GM12872 (cell line): Measurements from ENCODE around the gene SGSH.

Experiments used
- CTCF ChIP-seq: IDR thresholded peaks from 3 replicates; pipeline ENCODE4 v1.5.1; 2011; ENCODE audit warnings: low read depth, mild to moderate bottlenecking, low read length, moderate library complexity; ENCODE audit not compliant: insufficient read depth

Gene SGSH

GRCh38 chr17:80243526-80244433 lies 23.6 kb upstream of the SGSH start:
- TF ChIP-seq CTCF = no peak

DNA sequence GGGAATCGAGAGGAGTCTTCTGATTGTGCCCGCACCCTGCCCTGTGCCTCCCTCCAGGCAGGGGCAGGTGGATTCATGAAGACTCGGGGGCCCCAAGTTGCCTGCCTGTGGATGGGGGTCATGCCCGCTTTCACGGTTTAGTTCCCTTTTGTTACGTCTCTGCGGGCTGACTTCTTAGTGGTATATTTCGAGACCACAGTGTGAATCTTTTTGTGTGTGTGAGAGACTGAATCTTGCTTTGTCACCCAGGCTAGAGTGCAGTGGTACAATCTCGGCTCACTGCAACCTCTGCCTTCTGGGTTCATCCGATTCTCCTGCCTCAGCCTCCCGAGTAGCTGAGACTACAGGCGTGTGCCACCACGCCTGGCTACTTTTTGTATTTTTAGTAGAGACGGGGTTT lies 22.4 kb upstream of the SGSH start:
- TF ChIP-seq CTCF = no peak

GRCh38 chr17:80237386-80237785 lies 17.3 kb upstream of the SGSH start:
- TF ChIP-seq CTCF = no peak

GRCh38 chr17:80236911-80237310 lies 16.8 kb upstream of the SGSH start:
- TF ChIP-seq CTCF = no peak

- no peak for TF ChIP-seq CTCF
Measured at GRCh38 chr17:80233202-80233601, 13.1 kb upstream of the SGSH start.

DNA sequence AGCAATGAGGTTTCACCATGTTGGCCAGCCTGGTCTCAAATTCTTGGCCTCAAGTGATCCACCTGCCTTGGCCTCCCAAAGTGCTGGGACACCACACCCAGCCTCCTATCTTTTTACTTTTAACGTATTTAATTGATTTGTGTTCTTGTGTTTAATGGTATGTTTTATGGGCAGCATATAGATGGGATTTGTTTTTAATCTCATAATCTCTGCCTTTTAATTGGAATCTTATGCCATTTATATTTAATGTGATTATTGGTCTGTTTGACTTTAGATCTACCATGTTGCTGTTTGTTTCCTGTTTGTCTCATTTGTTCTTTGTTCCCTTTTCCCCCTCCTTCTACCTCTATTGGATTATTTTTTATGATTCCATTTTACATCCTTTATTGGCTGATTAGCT lies 12.3 kb upstream of the SGSH start:
- no peak for TF ChIP-seq CTCF

DNA sequence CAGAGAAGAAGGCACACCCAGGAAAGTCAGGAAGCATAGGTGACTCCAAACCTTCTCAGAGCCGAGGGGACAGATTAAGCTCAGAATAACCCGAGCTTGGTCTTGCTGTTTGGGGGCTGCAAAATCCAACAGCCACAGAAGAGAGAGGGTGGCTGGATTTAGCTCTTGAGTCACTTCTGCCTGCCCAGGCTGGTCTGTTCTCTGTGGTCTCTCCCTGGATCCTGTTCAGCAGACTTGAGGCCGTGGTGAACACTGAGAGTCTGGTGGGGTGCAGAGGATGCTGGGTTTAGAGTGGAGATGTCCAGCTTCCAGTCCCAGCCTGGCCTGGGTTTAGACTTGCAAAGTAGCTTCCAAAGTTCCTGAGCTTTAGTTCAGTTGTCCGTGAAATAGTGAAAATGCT lies 8.9 kb upstream of the SGSH start:
- TF ChIP-seq CTCF = no peak
